DOHH2 (cell line): ENCODE results near the gene TGM1.

Experiments used
- EZH2phosphoT487 ChIP-seq: fragments of 200-600 bp; sonication (generic); IDR thresholded peaks from 2 replicates; pipeline ENCODE4 v1.6.1; 2017; ENCODE audit warnings: borderline replicate concordance, mild to moderate bottlenecking, antibody characterized with exemption, low read length, moderate library complexity, mixed read lengths
- TF ChIP-seq, protein P1 (sequence below): fragments of 200-600 bp; sonication (generic); IDR thresholded peaks from one replicate; pipeline ENCODE4 v1.5.1; 2014; ENCODE audit warnings: antibody characterized with exemption, mild to moderate bottlenecking, low read depth, low read length; ENCODE audit not compliant: poor library complexity, severe bottlenecking

DNA sequence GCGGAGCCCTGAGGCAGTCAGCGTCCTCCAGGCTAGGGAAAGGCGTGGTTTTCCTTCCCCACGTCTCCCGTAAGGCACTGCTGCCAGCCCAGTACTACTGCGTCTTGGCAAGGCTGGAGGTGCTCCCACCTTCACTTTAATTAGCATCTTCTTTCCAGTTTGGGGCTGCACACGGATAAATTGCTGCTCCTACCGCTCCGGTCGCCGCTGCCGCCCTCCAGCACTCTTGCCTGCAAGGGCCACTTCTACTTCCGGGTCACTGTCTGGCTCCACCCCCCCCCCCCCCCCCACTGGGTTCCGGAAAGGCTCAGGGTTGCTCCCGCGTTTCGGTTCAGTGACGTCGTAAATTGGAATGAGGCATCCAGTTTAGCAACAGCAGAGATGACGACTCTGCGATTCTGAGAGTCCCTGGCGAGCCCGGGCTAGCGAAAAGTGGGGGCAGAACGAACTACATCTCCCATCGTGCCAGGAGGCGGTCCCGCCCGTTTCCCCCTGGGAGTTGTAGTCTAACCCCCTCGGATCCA, 30.8 kb downstream of the TGM1 start, which contains the start of gene NEDD8:
- TF ChIP-seq, protein P1, sequence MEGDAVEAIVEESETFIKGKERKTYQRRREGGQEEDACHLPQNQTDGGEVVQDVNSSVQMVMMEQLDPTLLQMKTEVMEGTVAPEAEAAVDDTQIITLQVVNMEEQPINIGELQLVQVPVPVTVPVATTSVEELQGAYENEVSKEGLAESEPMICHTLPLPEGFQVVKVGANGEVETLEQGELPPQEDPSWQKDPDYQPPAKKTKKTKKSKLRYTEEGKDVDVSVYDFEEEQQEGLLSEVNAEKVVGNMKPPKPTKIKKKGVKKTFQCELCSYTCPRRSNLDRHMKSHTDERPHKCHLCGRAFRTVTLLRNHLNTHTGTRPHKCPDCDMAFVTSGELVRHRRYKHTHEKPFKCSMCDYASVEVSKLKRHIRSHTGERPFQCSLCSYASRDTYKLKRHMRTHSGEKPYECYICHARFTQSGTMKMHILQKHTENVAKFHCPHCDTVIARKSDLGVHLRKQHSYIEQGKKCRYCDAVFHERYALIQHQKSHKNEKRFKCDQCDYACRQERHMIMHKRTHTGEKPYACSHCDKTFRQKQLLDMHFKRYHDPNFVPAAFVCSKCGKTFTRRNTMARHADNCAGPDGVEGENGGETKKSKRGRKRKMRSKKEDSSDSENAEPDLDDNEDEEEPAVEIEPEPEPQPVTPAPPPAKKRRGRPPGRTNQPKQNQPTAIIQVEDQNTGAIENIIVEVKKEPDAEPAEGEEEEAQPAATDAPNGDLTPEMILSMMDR: no peak
- no peak for TF ChIP-seq EZH2phosphoT487
